ENCODE measurements around the gene CACNA1C.

CACNA1C gene

DNA sequence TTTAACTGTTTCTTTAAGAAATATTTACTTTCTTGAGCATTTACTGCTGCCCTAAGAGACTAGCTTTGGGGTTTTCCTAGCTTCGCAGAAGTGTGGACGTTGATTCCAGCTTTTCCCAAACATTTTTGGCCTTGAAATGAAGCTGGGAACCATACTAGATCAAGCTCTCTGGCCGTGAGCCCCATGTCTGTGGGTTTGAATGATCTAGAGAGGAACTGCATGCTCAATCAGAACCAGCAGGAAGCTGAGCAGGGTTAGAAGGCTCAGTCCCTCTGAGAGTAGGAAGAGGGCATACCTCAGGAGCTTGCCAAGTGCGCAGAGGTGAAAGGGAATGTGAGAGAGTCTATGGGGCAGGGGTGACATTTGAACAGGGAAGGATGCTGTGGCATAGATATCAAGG, 292.1 kb downstream of the CACNA1C start:
- DNase-seq (ENCODE audit: low read depth): no peak

- no peak for DNase-seq (ENCODE audit: low read depth)
Measured at GRCh38 chr12:2345902-2346301, 293.1 kb downstream of the CACNA1C start.

DNA sequence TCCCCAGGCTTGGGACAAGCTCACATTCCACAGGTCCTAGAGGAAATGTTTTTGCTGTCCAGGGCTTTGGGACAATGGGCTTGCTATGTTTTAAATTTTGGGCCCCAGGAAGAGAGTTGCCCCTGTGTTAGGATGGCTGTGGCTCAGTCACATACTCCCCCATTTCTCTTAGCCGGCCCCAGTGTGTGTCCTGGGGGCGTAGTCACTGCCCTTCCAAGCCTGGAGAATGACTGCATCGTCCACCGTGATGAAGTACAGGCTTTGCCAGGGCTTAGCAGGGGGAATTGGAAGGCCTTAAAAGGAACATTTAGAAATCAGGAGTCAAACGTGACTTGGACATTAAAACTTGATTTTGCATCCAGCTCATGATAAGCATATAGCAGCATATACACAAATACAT, 293.6 kb downstream of the CACNA1C start:
- DNase-seq (ENCODE audit: low read depth): no peak

- no peak for DNase-seq (ENCODE audit: low read depth)
Measured at GRCh38 chr12:2347137-2347843, 294.5 kb downstream of the CACNA1C start.

DNA sequence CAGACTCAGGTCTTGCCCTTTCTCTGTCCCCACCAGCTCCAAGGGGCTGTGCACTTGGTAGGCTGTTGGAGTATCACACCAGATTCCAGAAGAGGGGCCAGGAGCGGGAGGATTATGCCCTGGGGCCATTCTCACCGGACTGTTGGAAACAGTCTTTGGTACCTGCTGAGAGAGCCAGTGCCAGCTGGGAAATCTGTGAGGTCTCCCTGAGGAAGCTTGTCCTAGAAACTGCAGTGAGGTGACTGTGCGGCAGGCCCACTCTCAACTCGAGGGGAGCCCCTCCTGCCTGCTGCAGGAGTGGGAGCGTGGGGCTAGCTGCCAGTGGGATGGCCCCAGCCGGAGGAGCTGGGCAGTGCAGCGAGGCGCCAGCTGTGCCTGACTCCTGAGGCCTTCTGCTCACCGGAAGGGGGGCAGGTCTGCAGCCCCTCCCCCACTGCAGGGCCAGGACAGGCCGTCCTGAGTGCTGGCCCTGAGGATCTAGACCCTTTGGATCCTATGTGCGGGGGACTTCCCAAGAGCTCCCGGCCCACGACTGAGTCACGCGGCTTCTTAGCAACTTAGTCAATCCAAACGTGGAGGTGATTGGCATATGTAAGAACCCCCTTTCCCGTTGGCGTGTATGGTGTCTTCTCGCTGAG, 295.2 kb downstream of the CACNA1C start:
- DNase-seq (ENCODE audit: low read depth): no peak

DNA sequence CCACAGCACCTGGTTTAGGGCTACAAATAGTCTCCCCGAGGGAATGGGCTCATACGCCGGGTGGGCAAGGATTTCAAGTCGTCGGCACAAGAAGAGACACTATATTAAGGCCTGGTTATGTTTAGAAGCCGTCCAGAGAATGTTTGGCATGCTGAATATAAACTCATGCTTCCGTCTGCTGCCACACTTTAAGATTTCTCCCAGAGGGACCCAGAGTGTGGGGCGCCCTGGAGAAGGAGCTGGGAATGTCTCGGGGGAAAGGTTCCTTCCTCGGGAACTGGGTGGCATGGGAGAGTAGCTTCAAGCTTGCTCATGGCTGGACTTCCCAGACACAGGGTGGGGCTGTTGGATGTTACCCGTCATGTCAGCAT, 295.7 kb downstream of the CACNA1C start:
- no peak for DNase-seq (ENCODE audit: low read depth)

- DNase-seq (ENCODE audit: low read depth): no peak
Measured at GRCh38 chr12:2351161-2351560, 298.4 kb downstream of the CACNA1C start.

GRCh38 chr12:2352203-2352602, 299.4 kb downstream of the CACNA1C start:
- no peak for DNase-seq (ENCODE audit: low read depth)

GRCh38 chr12:2353281-2353680, 300.5 kb downstream of the CACNA1C start:
- no peak for DNase-seq (ENCODE audit: low read depth)

GRCh38 chr12:2353691-2354090, 300.9 kb downstream of the CACNA1C start:
- DNase-seq (ENCODE audit: low read depth): no peak

DNA sequence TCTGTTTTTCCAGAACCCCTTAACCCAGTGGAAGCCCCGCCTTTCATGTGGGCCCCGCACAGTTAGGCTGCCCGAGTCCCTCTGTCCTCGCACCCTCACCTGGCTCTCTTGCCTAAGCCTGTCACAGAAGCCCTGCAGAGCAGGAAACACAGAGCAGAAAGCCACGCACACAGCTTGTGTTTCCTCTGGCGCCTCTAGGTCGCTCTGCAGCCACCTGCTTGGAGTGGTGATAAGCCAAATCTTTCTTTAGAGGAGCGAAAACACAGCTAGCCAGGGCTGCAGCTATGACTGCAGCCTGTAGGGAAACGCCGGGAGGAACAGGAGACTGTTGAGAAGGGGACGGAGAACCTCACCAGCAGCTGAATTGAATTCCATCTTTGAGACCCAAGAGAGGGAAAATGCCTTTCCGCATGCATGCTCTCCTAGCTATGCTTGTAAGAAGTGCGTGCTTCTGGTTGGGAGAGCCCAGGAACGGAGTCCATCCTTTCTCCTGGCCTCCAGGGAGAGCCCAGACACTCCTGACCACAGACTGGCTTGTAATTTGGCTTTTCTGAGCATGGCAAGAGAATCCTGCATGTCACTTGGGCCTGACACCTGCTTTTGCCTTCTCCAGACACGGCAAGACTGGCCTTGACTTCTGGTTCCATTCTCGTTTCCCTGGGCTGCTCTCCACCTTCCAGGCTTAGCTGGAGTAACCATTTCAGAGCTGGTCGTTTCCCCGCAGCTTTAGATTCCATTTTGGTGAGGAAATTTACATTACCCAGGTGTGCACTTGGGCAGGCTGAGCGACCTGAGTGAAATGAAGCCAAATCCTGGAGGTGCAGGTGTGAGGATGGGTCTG, 301.6 kb downstream of the CACNA1C start:
- DNase-seq (ENCODE audit: low read depth): no peak

- no peak for DNase-seq (ENCODE audit: low read depth)
Measured at GRCh38 chr12:2355198-2355597, 302.4 kb downstream of the CACNA1C start.

- DNase-seq (ENCODE audit: low read depth): no peak
Measured at GRCh38 chr12:2355604-2356003, 302.8 kb downstream of the CACNA1C start.

DNA sequence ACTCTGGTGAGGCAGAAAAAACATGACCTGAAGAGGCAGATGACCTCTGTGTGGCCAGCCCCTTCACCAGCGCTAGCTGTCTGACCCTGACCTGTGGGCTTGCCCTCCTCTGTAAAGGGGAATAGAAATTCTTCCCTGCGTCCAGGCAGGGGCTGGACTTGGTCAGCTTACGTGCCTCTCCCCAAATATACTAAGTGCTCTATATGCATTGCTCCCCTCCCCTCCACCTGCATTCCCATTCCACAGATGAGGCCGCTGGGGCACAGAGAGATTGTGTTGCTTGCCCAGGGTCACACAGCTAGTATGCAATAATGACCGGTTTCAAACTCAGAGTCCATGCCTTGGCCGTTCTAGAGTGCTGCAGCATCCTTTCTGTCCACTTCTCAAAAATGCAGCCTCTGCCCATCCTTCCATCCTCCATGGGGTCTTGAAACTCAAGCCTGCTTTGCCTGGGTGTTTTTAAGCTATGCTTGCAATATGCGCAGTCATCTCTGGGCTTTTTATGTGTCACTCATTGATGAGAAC, 303.9 kb downstream of the CACNA1C start:
- no peak for DNase-seq (ENCODE audit: low read depth)

GRCh38 chr12:2358986-2359658, 306.3 kb downstream of the CACNA1C start:
- no peak for DNase-seq (ENCODE audit: low read depth)

GRCh38 chr12:2359725-2360629, 307.2 kb downstream of the CACNA1C start:
- no peak for DNase-seq (ENCODE audit: low read depth)

- DNase-seq (ENCODE audit: low read depth): no peak
Measured at GRCh38 chr12:2360630-2361170, 307.9 kb downstream of the CACNA1C start.

DNA sequence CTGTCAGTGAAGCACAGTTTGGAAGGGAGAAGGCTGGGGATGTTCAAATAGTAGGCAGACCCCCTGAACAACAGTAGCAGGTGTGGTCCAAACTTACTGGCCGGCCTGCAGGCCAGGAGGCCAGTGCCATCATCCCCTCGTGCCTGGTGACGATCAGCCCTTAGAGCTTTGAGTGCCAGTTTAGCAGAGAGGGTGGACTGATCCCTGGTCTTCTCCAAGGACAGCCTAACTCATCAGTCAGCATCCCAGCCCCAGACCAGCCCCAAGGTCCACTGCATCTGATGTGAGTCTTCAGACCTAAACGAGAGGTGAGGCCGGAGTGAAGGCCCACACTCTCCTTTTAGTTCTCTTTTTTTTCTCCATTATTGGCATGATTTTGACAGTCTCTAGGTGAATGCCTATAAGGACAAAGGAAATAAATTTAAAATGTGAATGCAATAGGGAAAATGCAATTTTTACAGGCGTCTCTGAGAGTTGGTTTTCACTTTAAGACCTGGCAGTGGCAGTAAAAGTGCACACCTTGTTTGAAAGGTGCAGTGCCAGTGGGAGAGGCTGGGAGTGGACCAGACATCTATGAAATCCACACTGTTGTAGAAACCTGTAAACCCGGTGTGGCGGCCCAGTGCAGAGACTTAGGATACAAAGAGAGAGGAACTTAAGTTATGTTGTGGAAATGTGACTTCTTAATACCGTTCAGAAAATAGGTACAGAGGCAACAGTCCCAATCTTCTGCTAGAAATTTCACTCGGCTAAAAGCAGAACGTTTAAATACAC, 311.2 kb downstream of the CACNA1C start:
- no peak for DNase-seq (ENCODE audit: low read depth)

DNA sequence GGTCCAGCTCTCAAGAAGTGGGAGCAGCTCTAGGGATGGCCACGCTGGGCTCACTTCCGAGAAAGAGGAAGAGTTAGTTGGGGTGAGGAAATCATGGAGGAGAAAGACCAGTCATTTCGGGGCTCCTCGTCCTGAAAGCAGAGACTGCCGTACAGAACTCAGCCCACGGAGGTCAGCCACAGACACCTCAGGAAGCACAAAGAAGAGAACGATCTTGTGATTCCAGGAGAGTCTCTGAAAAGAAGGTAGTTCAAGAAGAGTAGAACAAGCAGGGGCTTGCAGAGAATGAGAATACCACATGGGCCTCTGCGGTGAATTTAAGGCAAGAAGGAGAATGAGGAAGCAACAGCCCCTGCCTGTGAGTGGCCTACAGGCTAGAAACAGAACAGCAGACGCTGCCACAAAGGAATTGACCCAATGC, 311.9 kb downstream of the CACNA1C start:
- no peak for DNase-seq (ENCODE audit: low read depth)

DNA sequence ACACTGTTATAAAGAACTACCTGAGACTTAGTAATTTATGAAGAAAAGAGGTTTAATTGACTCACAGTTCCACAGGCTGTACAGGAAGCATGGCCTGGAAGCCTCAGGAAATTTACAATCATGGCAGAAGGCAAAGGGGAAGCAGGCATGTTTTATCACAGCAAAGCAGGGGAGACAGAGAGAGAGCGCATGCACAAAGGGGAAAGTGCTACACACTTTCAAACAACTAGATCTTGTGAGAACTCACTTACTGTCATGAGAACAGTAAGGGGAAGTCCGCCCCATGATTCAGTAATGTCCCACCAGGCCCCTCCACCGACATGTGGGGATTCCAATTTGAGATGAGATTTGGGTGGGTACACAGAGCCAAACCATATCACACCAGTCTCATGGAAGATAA, 313.9 kb downstream of the CACNA1C start:
- DNase-seq (ENCODE audit: low read depth): no peak

All from activated gamma-delta T cell treated with anti-CD3 and anti-CD28 coated beads, Interleukin-2, amount 50 U/mL, for 16 hours (primary cell).